Measurements from ENCODE around the gene ABCA2. TPM values are rescaled to one million over a fixed set of nuclear protein-coding genes. Genes with fewer than 3 reads are reported as not detected.
"Not testable (repeated sequence)": the region's sequence is repeated elsewhere in the genome, so short reads cannot be mapped to it uniquely, and the experiment has no call there.

The ABCA2 gene
- total RNA-seq, 1 donor = 99.1 TPM

DNA sequence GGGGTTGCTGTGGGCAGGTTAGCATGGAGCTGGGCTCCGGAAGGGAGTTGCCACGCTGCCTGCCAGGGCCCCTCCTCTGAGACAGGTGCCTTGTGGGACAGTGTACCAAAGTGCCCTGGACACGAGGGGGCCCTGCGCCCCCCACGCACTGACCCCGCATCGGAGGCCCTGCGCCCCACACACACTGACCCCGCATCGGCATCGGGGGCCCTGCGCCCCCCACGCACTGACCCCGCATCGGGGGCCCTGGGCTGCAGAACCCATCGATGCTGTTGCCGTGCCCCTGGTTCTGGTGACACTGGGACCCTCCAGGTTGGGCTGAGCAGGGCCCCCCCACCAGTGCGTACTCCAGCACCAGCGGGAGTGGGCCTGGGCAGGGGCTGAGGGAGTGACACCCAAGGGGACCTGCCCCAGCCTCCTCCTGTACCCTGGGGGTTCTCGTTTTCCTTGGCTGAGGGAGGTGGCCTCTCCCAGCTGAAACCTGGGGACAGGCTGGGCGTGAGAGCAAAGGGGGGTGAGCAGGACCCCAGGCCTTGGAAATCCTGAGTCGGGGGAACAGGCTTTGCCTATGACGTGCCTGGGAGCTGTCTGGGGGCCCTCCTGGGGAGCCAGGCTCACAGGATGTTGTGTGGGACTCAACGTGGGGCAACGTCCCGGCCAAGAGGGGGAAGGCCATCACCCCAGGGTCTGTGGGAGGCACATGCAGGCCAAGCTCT lies 35.4 kb upstream of the ABCA2 start:
- DNase-seq (ENCODE audit: low read depth in 2 of 3, low spot score in 2 of 3) = no peak

DNA sequence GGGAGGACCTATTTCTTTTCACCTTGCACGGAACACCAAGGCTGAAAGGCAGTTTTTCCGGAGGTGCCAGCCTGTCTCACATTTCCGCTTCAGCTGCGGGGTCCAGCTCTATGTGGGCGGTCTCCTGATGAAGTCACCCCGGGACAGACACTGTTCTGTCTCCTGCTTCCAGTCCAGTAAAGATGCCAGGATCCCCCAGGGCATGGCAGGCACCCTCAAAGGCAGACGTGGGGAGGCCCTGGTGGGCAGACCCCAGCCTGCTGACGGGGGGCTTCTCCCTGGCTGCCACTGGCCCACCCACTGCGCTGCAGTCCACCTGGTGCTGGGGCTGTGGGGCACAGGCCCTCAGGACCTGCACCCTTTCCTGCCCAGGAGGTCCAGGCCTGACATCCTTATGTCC lies 34.8 kb upstream of the ABCA2 start:
- DNase-seq (ENCODE audit: low read depth in 2 of 3, low spot score in 2 of 3) = not testable (repeated sequence)

DNA sequence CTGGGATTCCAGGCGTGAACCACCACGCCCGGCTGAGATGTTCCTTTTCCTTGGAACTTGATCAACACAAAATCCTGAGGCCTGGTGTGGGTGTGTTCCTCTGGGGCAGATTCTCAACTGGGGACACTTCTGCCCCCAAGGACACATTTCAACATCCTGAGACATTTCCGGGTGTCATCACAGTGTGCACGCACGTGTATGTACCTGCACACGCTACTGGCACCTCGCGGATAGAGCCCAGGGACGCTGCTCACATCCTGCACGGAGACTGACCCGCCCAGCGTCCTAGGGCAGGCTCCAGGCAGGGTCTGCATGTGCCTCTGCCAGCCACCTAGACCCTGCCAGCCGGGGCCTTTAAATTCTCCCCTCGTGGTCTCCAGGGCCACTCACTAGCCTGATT lies 34.3 kb upstream of the ABCA2 start:
- no peak for DNase-seq (ENCODE audit: low read depth in 2 of 3, low spot score in 2 of 3)

DNA sequence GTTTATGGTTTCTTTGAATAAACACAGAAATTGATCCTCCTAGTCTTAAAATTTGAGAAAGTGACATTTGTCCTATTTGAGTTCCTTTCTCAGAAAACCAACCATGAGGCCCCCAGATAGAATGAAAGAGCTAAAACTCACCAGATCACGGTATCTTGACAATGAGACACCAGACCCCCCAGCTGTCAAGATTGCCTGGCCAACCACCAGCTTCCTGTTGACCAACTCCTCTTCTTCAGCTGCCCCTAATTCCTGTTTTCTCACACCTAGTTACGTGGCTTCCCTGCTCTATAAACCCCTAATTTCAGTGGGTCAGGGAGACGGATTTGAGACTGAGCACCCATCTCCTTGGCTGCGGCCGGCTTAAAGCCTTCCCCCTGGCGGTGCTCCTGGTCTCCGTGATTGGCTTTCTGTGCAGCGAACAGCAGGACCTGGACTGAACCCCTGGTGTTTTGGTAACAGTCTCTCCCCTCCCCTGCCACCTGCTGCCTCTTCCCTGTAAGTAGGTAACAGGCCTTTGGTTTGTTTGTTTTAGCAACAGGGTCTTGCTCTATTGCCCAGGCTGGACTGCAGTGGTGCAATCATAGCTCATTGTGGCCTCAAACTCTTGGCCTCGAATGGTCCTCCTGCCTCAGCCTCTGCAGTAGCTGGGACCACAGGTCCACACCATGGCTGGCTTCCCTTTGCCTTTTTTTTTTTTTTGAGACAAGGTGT lies 30.6 kb upstream of the ABCA2 start:
- DNase-seq (ENCODE audit: low read depth in 2 of 3, low spot score in 2 of 3) = no peak

DNA sequence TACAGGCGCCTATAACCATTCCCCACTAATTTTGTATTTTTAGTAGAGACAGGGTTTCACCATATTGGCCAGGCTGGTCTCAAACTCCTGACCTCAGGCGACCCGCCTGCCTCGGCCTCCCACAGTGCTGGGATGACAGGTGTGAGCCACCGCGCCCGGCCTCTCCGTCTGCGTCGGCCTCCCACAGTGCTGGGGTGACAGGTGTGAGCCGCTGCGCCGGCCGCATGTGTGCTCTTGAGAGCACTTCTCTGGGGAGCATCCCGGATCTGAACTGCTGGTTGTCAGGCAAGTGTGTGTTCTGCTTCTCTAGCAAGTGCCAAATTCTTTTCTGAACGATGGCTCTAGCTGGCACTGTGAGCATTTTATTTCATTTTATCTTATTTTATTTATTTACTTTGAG lies 29.5 kb upstream of the ABCA2 start:
- no peak for DNase-seq (ENCODE audit: low read depth in 2 of 3, low spot score in 2 of 3)

DNA sequence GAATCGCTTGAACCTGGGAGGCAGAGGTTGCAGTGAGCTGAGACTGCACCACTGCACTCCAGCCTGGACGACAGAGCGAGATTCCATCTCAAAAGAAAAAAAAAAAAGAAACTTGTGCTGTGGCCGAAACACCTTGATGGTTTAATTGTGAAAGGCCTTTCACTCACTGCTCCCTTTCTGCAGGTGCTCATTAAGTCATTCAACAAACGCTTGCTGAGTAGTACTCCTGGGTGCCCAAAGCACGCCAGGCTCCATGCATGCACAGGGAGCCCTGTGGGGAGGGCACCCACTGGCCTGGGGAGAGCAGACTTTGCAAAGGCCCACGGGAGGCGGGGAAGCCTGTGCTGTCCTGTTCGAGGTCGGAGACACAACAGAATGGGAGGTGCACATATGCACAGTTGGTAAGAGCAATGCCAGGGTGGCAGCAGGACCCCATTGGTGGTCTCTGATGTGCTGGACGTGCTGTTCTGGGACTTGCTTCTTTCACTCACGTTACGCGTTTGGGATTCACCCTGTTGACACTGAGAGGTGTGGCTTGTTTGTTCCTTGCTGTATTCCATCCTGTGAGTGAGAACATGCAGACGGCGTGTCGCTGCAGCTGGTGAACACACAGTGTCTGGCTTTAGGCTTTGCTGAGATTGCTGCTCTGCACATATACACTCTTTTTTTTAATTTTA lies 28.8 kb upstream of the ABCA2 start:
- no peak for DNase-seq (ENCODE audit: low read depth in 2 of 3, low spot score in 2 of 3)

DNA sequence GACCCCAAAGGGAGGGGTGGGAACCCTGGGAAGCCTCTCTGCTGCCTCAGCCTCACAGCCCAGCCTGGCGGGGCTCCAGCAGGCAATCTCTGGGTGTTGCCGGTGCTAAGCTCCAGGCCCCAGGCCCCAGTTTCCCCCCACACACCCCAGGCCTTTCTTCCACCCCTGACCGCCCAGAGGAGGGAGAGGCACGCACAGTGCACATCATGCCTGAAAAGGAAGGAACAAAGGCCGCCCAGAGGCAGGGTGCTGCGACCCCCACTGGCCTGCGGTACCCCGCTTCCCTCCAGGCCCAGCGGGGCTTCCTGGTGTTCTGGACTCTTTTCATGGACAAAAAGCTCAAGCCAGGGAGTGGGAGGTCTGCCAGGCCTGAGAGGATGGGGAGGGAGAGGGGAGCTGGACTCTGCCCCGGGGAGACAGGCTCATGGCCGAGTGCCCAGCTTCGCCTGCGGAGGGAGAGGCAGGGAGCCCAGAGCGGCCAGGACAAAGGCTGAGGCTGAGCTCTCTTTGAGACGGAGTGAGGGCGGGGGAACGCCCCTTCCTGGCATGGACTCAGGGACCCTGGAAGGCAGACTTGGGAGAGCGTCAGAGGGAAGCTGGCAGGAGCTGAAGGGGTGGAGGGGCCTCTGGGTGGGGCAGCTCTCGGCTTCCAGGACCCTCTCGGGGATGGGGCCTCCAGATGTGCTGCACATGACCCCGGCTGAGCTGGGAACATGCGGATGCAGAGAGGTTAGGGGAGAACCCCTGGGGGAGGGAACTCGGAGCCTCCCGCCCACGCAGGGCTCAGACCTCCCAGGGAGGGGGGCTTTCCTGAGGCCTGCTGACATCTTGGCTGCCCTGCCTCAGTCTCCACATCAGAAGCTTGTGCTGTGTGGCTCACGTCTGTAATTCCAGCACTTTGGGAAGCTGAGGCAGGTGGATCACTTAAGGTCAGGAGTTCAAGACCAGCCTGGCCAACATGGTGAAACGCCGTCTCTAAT lies 27.6 kb upstream of the ABCA2 start:
- no peak for DNase-seq (ENCODE audit: low read depth in 2 of 3, low spot score in 2 of 3)

DNA sequence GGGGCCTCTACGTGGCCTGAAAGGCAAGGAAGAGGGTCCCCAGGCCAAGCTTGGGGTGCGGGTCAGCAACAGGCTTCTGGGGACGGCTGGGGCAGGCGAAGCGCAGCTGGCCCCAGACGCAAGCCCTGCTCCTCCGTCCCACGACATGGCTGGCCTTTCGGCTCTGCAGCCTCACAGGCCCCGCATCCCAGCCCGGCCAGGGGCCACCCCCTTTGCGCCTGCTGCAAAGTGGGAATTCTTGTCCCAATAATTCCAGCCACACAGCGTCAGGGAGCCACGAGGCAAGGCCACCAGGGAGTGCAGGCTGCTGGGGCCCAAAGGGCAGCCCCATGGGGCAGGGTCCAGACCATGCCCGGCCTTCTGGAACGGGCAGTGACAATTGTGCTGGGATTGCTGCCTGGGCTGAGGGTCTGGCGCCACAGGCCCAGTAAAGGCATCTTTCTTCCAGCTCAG lies 26.9 kb upstream of the ABCA2 start:
- DNase-seq (ENCODE audit: low read depth in 2 of 3, low spot score in 2 of 3) = no peak

DNA sequence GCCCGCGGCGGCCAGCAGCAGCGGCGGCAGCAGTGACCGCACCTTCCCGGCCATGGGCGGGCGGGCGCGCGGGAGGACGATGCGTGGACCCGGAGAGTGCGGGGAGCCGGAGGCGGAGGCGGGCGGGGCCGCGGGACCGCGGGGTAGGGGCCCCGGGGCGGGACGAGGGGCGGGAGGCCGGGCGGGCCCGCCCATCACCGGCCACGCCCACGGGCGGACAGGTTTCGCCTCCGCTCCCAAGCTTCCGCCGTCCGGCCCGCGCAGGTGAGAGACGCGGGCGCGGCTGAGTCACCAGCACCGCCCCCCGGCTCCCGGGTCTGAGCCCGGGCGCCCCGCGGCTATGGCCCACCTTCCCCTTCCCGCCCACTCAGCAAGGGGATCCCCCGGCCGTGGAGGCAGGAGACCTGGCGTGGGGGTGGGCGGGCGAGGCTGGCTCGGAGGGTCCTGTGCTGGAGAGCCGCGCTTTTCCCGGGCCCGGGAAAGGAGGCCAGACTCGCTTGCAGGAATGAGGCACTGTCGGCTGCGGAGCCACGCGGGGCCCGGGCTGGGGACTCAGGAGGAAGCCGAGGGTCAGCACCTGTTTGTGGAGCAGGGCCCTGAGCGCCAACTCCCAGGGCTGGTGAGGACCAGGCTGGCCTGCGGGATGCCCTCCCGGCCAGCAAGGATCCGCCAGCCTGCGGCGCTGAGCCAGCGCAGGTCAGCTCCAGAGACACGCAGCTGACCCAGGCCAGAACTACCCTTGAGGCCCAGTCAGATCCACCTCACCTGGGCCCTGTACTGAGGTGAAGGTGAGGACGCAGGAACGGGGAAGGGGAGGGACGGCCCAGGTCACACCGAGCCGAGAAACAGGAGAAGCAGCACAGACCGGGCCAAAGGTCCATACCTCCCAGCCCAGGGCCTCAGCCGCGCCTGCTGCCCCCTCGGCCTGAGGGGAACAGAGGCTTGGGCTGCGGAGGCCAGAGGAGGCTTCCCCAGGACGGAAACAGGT lies 26.2 kb upstream of the ABCA2 start, which contains the start of gene ENTPD2:
Gene ENTPD2 (minus strand): TSS at position 118 of the 988 bp plus-strand sequence. CDS start 64 bp downstream, at position 54.
- DNase-seq (ENCODE audit: low read depth in 2 of 3, low spot score in 2 of 3) = no peak

DNA sequence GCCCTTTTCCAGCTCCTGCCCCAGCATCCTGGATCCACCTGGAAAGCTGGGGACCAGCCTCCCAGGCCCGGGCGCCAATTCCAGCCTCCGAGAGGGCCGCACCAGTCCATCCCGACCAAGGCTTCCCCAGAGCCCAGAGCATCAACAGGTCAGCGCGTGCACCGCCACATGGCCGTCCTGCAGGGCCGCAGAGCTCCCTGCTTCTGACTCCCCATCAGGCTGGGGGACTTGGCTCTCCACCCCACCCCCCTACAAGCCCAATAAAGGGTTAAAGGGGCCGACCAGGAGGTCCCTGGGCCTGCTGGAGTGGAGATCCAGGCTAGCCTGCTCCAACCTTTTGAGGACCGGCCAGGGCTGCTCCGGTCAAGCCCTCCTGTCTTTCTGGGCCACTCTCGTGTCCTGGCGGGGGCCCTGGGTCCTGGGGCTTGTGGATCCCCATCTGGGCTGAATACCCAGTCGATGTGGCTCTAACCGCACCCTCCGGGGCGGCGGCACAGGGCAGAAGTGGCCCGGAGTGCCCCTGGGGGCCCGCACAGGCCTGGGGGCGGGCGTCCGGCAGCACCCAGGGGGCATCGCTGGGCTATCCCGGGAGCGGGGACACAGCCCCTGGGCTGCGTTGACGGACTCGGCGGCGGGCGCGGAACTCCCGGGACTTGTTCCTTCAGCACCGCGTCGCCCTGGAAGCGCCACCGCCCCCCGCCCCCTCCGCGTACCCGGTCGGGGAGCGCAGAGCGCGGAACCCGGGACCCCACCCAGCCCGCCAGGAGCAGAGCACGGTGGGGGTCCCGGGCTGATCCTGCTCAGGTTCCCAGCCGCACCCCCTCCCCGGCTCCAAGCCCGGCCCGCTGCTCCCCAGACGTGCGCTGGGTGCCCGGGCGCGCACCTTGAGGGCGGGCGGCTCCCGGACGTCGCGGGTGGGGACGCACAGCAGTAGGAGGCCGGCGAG lies 25.2 kb upstream of the ABCA2 start:
- DNase-seq (ENCODE audit: low read depth in 2 of 3, low spot score in 2 of 3) = no peak

DNA sequence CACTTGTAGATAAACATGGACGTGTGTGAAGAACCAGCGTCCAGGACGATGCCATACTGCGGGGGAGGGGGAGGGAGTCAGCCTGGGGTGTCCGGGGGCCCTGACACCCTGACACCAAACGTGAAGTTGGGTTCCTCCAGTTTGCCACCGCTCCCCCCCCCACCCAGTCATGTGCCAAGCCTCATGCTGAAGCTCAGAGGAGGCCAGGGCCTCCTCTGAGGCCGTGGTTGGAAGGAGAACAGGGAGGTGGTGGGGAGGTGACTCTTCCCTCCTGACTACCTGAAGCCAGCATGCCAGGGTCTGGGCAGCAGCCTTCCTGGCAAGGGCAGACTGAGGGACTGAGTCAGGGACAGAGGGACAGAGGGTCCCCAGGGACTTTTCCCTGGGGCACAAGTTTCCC lies 24.3 kb upstream of the ABCA2 start:
- no peak for DNase-seq (ENCODE audit: low read depth in 2 of 3, low spot score in 2 of 3)

DNA sequence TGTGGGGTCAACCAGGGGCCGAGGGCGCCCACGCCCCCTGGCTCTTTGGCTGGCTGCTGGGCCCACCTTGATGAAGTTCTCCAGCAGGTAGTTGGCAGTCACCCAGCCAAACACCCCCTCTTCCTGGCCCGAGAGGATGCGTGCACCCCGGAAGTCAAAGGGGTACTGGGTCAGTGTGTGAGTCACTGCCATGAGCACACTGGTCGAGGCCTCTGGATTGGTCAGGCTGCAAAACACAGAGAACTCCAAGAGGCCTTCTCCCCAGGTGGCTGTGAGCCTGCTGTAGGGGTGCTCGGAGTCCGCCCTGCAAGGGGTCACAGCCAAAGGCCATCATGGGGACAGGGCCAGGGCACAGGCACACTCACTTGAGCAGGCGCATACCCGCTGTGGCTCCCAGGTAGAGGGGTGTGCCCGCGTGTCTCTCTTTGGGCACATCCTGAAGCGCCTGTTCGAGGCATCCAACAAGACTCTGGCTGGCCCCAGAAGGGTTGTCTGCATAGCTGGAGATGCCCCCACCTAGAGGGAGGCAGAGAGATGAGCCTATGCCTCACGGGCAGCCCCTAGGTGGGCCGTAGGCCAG lies 23.2 kb upstream of the ABCA2 start:
- DNase-seq (ENCODE audit: low read depth in 2 of 3, low spot score in 2 of 3) = no peak

DNA sequence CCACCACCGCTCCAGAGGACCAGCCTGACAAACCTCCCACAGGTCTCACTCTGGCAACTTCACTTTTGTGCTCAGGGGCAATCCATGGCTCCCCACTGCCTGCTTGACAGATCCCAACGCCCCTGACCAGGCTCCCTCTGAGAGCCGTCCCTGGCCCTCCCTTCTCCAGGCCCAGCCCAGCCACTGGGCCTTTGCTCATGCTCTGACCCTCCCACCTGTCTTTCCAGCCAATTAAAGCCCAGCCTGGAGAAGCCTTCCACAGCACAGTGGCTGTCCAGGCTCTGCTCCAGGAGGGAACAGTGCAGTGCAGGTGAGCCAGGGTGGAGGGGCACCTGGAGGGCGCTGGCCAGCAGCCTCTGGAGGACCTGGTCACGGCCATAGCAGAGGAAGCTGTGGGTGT lies 22.5 kb upstream of the ABCA2 start:
- no peak for DNase-seq (ENCODE audit: low read depth in 2 of 3, low spot score in 2 of 3)

DNA sequence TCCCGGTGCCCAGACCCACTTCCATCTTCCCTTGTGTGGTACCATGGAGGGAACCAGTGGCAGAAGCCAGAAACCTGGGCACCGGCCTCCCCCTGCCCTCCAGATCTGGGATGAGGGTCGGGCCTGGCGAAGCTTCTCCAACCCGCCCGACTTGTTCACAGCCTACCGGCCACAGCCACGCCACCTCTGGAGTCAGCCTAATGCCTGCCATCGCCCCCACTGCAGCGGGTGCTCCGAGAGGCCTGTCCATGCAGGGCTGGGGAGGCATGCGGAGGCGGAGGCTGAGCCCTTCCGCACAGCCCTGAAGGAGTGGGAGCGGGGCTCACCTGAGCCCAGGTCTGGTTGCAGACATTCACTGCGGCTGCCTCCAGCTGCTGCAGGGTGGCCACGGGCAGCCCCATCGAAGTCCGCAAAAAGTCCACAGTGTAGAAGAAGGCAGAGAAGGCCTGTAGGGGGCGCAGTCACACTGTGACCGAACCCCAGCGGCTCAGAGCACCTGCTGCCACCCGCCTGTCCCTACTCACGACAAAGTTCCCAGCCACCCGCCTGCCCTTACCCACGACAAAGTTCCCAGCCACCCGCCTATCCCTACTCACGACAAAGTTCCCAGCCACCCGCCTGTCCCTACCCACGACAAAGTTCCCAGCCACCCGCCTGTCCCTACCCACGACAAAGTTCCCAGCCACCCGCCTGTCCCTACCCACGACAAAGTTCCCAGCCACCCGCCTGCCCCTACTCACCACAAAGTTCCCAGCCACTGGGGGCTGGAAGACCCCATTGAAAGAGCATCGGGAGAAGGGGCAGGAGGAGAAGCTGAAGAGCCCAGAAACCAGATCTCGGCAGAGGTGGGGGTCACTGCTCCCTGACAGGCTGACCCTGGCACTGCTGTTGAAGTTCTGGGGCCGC lies 21.8 kb upstream of the ABCA2 start:
- DNase-seq (ENCODE audit: low read depth in 2 of 3, low spot score in 2 of 3) = peak in 2 of 3 donors; percentile 65 to 74

DNA sequence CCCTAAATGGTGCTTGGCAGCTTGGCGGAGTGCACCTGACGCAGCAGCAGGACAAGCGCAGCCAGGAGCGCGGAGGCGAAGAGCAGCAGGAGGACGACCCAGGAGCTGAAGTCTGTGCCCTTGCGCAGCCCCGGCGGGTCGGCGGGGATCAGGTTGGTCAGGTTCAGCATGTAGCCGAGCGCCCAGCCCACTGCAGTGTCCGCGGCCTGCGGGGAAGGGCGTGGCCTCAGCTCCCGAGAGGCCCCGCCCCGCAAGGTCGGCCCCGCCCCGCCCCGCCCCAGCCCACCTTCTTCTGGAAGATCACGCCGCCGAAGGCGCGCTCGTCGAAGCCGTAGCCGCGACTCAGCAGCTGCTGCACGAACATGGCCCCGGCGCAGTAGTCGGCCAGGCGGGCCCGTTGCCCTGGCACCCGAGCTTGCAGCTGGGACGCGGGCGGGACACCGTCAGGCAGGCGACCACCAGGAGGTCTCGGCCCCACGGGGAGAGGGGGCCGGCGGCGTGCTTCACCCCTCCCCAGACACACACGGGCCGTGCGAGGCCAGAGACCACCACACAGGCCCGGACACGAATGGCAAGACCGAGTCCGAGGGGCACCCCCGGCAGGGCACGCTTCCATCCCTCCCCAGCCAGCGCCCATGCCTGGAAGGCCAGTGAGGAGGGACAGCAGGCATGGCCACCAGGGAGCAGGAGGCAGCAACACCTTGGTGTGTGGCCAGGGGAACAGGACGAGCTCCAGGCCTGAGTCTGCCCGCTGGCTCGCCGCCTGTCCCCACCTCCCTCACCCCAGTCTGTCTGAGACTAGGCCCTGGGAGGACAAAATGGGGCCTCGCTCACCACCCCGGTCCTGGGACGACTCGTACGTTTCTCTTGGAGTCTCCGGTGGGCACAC lies 20.9 kb upstream of the ABCA2 start:
- DNase-seq (ENCODE audit: low read depth in 2 of 3, low spot score in 2 of 3) = no peak

Measured in hematopoietic multipotent progenitor cell (in vitro differentiated cells).